IMR-90 (cell line): ENCODE measurements around the gene ARHGAP10.

Experiments used
- BHLHE40 ChIP-seq: fragments of 150-350 bp; IDR thresholded peaks from 2 replicates; pipeline ENCODE4 v1.6.1; 2016; ENCODE audit warnings: mild to moderate bottlenecking, low read depth, low read length
- MAFK ChIP-seq: IDR thresholded peaks from 2 replicates; pipeline ENCODE4 v1.6.1; 2012; ENCODE audit warnings: low read depth, low read length, improper control_type of control experiment
- NFE2L2 ChIP-seq: fragments of 150-350 bp; IDR thresholded peaks from 2 replicates; pipeline ENCODE4 v1.6.1; 2016; ENCODE audit warnings: low read depth, mild to moderate bottlenecking, low read length
- POLR2A ChIP-seq: IDR thresholded peaks from 2 replicates; pipeline ENCODE4 v1.6.1; 2012; ENCODE audit warnings: mild to moderate bottlenecking, low read depth, low read length
- RCOR1 ChIP-seq: IDR thresholded peaks from 2 replicates; pipeline ENCODE4 v1.6.1; 2012; ENCODE audit warnings: mild to moderate bottlenecking, low read length, improper control_type of control experiment; ENCODE audit not compliant: insufficient replicate concordance
- TF ChIP-seq, protein P1 (sequence below): conservative IDR thresholded peaks from 2 replicates; pipeline ENCODE4 v1.5.1; 2012; ENCODE audit warnings: mild to moderate bottlenecking, low read depth, low read length, improper control_type of control experiment

DNA sequence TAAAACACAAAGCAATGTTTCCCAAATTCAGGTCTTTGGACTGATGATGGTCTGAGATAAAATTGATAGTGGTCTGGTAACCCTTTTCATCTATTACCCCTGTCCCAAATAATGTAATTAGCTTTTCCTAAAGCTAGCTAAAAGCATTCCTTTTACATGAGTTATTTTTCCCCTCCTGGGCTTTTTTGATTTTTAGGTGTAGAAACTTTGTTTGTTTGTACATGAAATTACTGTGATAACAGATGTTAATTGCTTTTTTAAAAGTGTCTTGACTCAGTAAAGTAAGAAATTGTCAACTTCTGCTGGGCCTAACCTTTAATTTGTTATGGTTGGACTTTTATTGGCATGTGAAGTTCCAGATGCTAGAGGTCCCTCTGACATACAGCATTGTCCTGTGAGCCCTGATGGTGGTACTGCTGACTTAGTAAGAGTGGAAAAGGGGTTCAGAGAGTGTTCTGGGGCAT, 145.5 kb downstream of the ARHGAP10 start:
- TF ChIP-seq POLR2A = no peak
- TF ChIP-seq, protein P1, sequence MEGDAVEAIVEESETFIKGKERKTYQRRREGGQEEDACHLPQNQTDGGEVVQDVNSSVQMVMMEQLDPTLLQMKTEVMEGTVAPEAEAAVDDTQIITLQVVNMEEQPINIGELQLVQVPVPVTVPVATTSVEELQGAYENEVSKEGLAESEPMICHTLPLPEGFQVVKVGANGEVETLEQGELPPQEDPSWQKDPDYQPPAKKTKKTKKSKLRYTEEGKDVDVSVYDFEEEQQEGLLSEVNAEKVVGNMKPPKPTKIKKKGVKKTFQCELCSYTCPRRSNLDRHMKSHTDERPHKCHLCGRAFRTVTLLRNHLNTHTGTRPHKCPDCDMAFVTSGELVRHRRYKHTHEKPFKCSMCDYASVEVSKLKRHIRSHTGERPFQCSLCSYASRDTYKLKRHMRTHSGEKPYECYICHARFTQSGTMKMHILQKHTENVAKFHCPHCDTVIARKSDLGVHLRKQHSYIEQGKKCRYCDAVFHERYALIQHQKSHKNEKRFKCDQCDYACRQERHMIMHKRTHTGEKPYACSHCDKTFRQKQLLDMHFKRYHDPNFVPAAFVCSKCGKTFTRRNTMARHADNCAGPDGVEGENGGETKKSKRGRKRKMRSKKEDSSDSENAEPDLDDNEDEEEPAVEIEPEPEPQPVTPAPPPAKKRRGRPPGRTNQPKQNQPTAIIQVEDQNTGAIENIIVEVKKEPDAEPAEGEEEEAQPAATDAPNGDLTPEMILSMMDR = no peak
- TF ChIP-seq NFE2L2 = no peak
- TF ChIP-seq BHLHE40 = no peak
- no peak for TF ChIP-seq RCOR1
- no peak for TF ChIP-seq MAFK
